HG03103 (cell line): ENCODE data around the gene XPO5.

Experiments
- ATAC-seq: cut with Tn5 transposase; IDR thresholded peaks from one replicate; pipeline ENCODE4 v1.9.1; 2021; ENCODE audit warnings: low read depth; ENCODE audit not compliant: unreplicated experiment

The XPO5 gene

DNA sequence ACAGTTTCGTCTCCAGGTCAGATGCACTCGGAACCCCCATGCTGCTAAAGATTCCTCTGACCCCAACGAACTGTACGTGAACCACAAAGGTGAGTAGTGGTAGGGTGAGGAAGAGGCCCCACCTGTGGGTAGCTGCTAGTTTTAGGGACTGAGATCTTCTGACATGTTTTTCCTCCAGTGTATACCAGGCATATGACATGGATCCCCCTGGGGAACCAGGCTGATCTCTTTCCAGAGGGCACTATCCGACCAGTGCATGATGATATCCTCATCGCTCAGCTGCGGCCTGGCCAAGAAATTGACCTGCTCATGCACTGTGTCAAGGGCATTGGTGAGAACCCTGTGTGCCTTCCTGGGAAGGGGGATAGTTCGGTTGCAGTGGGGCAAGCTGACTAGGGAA, 55.7 kb downstream of the XPO5 start:
- no peak for ATAC-seq

DNA sequence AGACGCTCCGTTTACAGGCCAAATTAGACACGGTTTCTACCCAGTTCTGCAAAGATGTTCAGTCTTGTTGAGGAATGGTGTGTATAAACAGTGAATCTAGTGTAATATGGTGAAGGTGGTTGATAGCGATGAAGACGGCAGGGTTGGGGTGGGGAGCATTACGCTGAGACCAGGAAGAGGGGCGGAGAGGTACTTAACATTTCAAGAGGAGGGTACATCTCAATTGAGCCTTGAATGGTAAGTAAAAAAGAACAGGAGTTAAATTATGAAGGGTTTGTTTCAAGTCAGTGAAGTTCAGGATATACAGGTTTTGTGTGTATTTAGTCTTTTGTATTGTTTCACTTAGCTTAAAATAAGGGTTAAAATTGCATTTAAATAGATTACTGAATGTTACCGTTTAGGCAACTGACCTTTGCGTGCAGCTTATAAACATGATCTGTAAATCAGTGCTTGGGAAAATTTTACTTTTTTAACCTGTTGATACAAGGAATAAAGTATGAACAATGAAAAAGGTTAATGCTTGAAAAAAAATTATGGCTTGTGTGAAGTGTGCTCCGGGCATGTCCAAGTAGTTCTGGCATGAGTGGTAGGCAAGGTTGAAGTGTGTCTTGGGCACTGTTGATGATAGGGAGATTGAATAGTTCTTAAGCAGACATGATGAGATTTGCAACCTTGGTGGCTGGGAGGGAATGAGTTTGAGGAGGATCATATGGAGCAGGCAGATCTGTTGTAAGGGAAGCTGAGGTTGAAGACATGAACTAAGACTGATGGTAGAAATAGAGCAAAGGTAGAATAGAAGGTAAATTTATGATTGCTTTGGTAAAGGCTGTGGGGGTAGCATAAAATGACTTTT, 58.1 kb downstream of the XPO5 start:
- ATAC-seq = no peak

DNA sequence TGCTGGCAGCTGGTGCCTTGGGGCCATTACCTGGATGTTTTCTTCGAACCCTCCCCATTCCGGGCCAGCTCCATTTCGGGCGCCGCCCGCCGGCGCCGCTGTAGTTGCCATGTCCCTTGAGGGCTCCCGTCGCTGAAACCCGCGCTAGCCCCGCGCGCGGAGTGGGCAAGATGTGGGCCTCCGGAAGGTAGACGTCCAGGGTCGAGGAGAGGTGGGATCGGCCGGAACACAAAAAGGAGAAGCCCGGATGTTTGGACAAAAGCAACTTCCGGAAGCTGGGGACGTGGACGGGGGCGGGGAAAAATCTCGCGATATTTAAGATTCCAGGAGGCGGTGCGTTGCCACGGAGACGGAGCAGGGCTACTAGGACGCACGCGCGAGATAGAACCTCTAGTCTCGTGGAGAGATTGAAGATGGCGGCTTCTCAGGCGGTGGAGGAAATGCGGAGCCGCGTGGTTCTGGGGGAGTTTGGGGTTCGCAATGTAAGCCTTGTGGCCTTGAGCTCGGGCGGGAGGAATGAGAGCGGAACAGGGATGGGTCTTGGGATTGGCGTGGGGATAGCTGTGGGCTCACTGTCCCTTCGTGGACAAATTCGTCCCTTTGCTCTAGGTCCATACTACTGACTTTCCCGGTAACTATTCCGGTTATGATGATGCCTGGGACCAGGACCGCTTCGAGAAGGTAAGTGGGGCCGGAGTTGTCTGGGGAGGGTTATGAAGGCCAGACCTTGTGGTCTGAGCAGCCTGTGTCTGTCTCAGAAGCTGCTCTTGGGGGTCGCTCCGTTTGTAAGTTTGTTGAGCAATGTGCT, 58.9 kb downstream of the XPO5 start, which contains the start of the genes POLR1C and YIPF3:
Gene POLR1C (plus strand): TSS at position 393 of the 808 bp plus-strand sequence. CDS start 21 bp downstream, at position 414.
Gene YIPF3 (minus strand): TSS at position 230 of the 808 bp plus-strand sequence. CDS start 119 bp downstream, at position 111.
- peak; percentile 85 for ATAC-seq

DNA sequence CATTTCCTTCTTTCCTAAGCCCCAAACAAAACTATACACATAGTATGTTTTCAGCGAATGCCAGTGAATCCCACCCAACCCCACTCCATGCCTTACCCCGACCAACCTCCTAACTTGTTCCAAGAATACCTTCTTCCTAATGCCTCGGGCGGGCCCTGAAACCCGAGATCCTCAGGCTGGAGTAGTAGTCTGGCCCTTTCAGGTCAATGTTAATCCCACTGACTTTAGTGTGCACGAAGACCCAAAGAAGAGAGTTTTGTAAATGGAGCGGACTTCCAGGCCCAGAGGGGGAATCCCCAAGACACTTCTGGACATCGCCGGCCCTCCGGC, 59.5 kb downstream of the XPO5 start:
- no peak for ATAC-seq

DNA sequence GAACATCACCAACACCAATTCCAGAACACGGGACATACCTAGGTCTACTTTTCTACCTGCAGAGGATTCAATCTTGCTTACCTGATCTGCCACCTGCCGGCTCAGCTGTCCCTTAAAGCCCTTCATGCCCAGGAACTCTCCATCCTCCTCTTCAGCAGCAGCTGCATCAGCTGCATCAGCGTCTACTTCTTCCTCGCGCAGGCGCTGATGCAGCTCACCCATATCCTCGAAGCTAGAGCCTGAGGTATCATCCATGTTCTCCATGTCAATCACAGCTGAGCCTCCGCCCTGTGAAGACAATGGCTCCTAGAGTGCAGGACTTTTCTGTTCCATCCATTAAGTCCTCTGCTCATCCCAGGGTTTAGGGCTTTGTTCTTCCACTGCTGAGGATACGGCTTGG, 60.0 kb downstream of the XPO5 start:
- ATAC-seq = no peak

DNA sequence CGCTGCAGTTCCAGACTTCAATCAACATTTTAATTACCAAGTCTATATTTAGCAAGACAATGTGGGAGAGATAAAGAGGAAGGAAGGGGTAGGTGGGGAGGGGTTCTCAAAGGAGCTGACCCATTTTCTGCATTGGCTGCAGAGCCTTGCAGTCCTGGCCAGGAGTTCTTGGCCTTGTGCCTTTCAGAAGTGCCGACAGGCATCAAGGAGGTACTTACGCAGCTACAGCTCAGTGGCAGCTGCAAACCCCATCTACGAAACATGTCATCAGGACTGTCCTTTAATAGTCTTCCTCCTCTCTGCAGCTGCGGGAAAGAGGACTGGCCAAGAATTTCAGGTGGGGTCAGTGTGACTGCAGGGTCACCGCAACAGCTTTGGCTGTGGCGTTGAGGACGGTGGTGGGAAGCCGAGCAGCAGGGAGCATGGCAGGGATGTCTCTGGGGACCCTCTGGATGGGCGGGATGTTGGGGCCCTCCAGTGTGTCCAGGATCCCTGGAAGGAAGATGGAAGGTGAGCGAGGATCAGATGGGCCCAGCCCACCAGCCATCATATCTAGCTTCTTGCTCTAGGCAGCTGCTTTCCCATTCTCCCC, 63.9 kb downstream of the XPO5 start:
- no peak for ATAC-seq

DNA sequence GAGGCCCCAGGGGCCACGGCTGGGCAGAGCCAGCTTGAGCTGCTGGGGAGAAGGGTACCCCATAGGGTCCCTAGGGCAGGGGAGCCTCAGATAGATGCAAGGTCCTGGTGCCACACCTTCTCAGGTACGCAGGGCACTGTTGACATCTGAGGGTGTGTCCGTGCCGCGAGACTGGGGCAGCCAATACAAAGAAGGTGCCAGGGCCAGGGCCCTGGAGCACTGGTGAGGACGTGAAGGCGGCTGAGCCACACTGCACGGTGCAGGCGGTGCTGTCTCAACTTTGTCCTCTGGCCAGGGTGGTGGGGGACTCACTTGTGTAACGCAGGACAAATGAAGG, 65.0 kb downstream of the XPO5 start:
- ATAC-seq = no peak

DNA sequence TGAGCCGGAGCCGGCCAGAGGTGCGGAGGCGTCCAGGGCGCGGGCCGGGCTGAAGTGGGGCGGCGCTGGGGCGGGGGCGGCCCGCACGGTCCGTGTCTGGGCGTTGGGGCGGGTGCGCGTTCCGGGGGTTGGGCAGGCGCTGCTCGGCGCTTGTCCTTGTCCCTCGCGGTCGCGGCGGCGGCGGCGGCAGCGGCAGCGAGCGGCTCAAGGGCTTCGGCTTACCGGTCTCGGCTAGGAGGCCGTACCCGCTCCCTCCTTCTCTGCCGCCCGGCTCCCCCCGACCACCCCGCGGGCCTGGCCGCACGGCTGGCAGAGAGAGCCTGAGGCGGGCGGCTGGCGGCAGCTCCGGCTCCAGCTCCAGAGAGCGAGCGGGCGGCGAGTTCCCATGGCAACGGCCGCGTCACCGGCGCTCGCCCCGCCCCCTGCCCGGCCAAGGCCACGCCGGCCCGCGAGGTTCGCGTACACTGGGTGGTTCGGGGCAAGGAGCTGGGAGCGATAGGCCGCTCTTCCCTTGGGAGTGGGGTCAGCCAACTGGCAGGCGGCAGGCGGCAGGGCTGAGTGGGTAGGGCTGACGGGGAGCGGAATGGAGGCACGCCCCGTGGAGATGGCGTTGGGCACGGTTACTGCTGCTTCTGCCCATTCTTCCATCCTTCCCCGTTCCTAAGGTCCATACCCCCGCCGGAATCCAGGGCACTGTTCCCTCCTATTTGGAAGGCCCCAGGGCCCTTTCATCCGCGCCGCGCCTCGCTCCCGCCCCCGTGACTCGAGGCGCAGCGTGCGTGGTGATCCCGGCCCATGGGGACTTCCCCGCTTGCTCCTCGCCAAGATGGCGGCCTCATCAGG, 65.6 kb downstream of the XPO5 start, which contains the start of gene LRRC73:
Gene LRRC73 (minus strand): TSS at position 363 of the 843 bp plus-strand sequence. CDS start 561 bp downstream, outside the sequence.
- no peak for ATAC-seq

DNA sequence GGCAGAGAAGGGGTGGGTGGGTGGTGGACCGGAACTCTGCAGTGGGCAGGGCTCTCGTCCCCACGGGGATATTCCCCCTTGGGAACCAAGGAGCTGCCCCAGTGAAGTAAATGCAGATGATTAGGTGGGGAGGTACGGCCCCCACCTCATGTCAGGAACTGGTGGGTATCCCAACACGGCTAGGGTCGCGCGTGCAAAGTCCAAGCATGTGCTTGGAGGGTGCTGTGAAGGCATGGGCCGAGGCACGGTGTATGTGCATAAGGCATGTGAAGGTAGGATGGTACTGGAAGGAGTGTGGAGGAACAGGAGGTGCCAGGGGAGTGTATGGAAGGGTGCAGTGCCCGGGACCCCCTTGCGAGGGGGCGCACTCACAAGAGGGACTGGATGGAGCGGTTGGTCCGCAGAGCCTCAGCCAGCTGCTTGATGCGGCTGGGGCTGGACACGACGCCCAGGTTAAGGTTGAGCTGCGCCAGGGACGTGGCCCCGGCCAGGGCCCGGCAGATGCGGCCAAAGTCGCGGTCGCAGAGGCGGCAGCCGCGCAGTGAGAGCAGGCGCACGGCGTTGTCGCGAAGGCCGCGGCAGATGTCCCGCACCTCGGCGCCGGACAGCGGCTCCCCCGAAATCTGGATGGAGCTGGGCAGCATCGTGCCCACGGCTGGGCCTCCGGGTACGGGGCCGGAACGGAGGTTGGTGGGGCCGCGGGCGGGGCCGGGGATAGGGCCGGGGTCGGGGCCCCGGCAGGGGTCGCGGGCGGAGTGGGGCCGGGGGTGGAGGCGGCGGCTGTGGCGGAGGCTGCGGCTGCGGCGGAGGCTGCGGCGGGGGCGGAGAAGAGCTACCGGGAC, 66.5 kb downstream of the XPO5 start:
- no peak for ATAC-seq

DNA sequence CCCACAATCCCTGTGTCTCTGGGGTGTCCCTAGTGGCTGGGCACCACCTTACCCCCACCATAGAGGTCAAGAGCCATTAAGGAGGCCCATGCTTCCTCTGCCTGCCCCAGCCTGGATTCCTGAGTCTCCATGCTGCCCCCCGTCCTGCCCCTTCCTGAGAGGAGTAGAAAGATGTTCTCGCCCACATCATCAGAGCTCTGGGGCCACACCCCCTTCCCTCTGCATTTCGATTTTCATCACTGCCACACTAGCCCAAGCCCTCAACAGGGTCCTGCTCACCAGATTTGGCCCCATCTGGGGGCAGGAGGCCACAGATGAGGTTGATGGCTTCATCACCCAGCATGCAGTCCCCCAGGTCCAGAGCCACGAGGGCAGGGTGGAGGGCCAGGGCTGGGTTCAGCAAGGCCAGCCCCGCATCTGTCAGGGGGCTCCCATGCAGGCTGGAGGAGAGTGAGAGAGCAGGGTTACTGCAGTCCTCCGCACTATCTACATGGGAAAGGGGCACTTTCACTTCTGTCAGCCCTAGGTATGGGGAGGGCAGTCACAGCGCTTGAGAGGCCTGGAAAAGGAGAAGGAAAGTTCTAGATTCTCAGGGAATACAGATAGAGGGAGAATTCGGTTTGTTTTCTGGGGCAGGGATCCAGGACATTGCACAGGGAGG, 67.2 kb downstream of the XPO5 start:
- ATAC-seq = no peak

DNA sequence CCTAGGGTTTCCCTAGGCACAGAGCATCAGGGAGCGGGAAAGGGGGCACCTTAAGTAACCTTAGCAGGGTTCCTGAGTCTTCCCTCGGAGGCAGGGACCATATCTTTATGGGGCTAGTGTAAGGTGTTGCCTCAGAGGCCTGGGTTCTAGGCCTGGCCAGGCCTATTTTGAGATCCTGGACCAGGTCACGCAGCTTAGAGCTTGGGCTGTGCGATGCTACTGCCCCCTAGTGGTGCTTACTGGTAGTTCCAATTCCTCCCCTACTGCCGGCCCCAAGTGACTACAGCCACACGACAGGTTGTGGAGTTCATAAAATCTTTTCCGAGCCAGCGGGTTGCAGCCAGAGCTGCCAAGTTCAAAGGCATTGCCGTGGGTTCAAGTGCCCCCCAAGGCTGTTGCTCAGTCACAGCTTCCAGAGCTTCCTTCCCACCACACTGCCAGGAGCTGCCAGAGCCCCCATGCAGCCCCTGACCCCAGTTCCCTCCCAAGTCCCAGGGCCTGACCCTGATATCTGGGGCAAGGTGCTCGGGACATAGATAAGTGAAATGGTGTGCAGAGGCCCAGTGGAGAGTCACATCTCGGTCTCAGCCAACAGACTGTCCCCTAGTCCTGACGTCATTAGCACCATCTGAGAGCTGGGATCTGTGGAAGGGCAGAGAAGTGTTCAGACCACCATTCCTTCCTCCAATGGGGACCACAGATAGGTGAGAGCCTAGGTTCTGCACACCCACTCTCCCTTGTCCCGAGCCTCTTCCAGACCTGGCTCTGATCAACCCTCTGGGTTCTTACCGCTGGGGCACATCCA, 69.0 kb downstream of the XPO5 start:
- ATAC-seq = no peak

DNA sequence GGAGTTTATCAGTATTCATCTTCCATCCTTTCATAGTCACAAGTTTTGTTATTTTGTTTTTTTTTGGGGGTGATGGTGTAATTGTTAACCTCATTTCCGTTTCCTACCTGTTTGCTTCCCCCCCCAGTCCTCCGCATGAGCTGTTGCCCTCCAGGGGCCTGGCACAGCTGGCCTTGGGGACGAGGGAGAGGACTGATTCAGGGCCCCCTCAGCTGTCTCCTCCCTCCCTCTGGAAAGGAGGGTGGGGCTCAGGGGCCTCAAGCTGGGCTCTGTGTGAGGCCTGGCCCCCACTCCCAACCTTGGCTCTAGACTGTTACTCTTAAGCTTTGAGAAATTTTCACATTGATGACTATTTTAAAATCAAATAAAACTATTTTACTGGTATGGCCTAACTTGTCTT, 69.7 kb downstream of the XPO5 start:
- no peak for ATAC-seq

DNA sequence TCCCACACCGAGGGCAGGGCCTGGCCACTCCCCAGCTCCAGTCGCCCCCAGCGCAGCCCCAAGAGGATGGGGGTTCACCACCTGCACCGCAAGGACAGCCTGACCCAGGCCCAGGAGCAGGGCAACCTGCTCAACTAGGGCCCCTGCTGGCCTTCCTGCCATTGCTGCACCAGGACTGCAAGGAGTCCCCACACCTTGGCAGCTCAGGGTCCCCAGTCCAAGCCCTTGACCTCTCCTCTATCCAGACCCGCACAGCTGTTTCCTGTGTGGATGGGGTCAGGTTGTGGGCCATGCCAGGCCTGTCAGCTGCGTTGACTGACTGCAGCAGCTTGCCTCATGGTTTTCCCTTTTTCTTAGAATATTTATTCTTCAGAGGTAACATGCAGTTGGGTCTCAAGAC, 70.1 kb downstream of the XPO5 start:
- ATAC-seq = no peak

DNA sequence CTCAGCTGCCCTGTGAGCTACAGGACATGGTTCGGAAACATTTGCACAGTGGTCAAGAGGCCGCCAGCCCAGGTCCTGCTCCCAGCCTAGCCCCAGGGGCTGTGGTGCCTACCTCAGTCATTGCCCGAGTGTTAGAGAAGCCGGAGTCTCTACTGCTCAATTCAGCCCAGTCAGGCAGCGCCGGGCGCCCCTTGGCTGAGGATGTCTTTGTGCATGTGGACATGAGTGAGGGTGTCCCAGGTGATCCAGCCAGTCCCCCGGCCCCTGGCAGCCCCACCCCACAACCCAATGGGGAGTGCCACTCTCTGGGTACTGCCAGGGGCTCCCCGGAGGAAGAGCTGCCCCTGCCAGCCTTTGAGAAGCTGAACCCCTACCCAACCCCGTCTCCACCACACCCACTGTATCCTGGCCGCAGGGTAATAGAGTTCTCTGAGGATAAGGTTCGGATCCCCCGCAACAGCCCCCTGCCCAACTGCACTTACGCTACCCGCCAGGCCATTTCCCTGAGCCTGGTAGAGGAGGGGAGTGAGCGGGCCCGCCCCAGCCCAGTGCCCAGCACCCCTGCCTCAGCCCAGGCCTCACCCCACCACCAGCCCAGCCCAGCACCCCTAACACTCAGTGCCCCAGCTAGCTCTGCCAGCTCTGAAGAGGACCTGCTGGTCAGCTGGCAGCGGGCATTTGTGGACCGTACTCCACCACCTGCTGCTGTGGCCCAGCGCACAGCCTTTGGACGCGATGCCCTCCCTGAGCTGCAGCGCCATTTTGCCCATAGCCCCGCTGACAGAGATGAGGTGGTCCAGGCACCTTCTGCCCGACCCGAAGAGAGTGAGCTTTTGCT, 70.9 kb downstream of the XPO5 start:
- ATAC-seq = no peak

DNA sequence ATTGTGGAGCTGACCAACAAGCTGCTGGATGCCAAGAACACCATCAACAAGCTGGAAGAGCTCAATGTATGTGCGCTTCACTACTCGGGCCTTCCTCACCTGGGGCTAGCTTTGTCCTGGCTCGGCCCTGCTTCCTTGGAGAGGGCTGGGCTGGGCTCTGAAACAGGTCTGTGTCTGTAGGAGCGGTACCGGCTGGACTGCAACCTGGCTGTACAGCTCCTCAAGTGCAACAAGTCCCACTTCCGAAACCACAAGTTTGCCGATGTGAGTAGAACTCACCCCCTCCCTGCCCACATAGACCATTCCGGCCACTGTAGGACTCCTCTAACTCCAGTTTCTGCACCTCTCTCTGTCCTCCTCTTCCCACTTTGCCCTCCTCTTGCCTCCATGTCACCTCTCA, 72.4 kb downstream of the XPO5 start:
- ATAC-seq = no peak

DNA sequence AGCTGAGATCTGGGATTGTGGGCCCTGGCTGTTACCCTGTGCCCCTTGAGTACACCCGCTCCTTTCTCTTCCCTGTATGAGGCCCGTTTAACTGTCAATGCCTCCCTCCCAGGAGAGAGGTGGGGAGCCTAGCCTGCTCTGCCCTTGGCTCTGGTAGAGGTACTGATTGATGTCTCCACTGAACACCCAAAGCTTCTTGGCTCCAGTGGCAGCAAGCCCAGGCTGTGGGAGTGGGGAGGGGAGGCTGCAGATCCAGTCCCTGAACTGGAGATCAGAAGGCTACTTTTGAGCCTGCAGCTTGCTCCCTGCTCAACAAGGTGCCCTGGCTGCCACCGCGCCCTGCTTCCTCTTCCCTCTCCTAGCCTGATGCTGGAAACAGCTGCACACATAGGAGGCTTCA, 73.2 kb downstream of the XPO5 start:
- no peak for ATAC-seq

DNA sequence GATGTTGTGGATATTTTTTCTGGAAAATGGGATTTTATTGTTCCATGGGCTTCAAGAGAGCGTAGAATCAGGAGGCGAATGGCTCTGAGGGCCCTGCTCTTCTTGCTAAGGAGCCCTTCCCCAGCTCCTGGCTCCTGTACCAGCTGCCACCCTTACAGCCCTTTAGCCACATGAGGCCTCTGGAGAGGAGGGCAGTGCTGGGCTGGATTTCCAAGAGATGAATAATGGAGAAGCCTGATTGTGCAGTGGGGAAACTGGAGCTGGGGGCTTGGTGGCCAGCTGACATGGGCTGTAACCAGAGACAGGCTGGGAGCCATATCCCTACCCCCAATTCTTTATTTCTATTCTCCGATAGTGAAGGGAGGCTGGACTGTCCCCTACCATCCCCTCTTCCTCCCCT, 74.9 kb downstream of the XPO5 start:
- no peak for ATAC-seq
